ENCODE measurements around the gene TMEM131.

The TMEM131 gene

GRCh38 chr2:97734061-97735051 lies 261.4 kb downstream of the TMEM131 start:
- DNase-seq = no peak

- no peak for DNase-seq
Measured at GRCh38 chr2:97733341-97734035, 262.3 kb downstream of the TMEM131 start.

GRCh38 chr2:97732436-97733340 lies 263.1 kb downstream of the TMEM131 start:
- DNase-seq = no peak

- no peak for DNase-seq
Measured at GRCh38 chr2:97731274-97732020, 264.3 kb downstream of the TMEM131 start.

GRCh38 chr2:97730245-97730644 lies 265.5 kb downstream of the TMEM131 start:
- no peak for DNase-seq

GRCh38 chr2:97728091-97728731 lies 267.5 kb downstream of the TMEM131 start:
- DNase-seq = no peak

GRCh38 chr2:97727296-97727695 lies 268.5 kb downstream of the TMEM131 start:
- DNase-seq = no peak

GRCh38 chr2:97726261-97727064 lies 269.3 kb downstream of the TMEM131 start:
- DNase-seq = no peak

GRCh38 chr2:97724946-97725688 lies 270.6 kb downstream of the TMEM131 start:
- DNase-seq = no peak

- no peak for DNase-seq
Measured at GRCh38 chr2:97724501-97724900, 271.2 kb downstream of the TMEM131 start.

GRCh38 chr2:97724073-97724410 lies 271.7 kb downstream of the TMEM131 start:
- no peak for DNase-seq

- no peak for DNase-seq
Measured at GRCh38 chr2:97723156-97724072, 272.3 kb downstream of the TMEM131 start.

GRCh38 chr2:97722227-97722626 lies 273.5 kb downstream of the TMEM131 start:
- DNase-seq = no peak

- DNase-seq = no peak
Measured at GRCh38 chr2:97720746-97721145, 275.0 kb downstream of the TMEM131 start.

GRCh38 chr2:97719362-97720155 lies 276.2 kb downstream of the TMEM131 start:
- DNase-seq = no peak

- peak in 1 of 2 experiments; percentile 37 for DNase-seq
Measured at GRCh38 chr2:97718942-97719341, 276.8 kb downstream of the TMEM131 start.

- DNase-seq = peak; percentile 60 to 67
Measured at GRCh38 chr2:97718051-97718882, 277.5 kb downstream of the TMEM131 start.

Measured in stimulated activated CD4-positive, alpha-beta T cell treated with anti-CD3 and anti-CD28 coated beads, Interleukin-4, amount 100 ng/mL, for 4 hours (primary cell).